ENCODE measurements around the gene FXYD5.
"Not testable (repeated sequence)": the region's sequence is repeated elsewhere in the genome, so short reads cannot be mapped to it uniquely, and the experiment has no call there.

The FXYD5 gene

DNA sequence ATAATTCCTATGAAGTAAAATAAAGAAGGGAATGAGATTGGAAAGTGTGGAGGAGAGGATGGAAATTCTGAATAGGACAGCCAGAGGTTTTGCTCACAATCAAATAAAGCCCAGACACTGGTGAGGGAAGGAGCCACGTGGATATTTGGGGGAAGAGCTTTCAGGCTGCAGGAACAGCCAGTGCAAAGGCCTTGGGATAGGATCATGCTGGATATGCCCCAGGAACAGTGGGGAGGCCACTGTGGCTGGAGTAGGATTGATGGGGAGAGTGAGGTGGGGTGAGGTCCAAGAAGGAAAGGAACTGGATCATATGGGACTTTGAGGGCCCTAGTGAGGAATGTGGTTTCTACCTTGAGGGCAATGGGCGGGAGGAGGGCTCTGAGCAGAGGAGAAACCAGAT lies 4.1 kb upstream of the FXYD5 start:
- TF ChIP-seq POLR2AphosphoS5 (IDR thresholded peaks at IDR 0.05; ENCODE audit: low read depth, low read length) (no peak), POU2F2 (IDR thresholded peaks at IDR 0.05; ENCODE audit: low read depth, low read length) (no peak), TAF1 (IDR thresholded peaks at IDR 0.05; ENCODE audit: low read depth, low read length) (no peak), POLR2A (IDR thresholded peaks at IDR 0.05; ENCODE audit: low read depth, low read length) (no peak), SPI1 (IDR thresholded peaks at IDR 0.05; ENCODE audit: low read depth, low read length) (no peak), PAX5 (IDR thresholded peaks at IDR 0.05; ENCODE audit: insufficient read depth, low read length, severe bottlenecking) (no peak)
- DNase-seq (ENCODE audit: insufficient read length, low spot score): no peak
- no peak for FAIRE-seq

DNA sequence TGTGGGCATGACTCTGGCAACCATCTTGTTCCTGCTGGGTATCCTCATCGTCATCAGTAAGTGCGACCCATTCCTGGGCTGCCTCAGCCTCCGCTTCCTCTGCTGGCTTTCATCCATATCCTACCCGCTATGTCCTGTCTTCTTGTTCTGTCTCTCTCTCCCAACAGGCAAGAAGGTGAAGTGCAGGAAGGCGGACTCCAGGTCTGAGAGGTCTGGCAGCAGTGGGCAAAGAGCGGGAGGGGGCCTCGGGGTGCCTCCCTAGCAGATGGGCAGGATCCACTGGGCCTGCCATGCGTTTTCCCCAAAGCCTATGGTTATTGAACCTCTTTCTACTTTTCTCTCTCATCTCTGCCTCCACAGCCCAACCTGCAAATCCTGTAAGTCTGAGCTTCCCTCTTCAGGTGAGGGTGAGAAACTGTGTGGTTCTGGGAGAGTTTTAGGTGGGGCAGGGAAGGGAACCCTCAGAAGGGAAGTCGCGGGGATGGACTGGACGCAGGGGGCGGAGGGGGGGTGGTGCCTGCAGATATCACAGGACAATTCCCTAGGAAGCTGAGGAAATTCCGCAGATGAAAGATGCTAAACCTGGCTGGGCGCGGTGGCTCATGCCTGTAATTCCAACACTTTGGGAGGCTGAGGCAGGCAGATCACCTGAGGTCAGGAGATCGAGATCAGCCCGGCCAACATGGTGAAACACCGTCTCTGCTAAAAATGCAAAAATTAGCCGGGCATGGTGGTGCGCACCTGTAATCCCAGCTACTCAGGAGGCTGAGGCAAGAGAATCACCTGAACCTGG lies 3.1 kb upstream of the FXYD5 start:
- DNase-seq (ENCODE audit: insufficient read length, low spot score) (no peak), FAIRE-seq (no peak)
- TF ChIP-seq POLR2A (IDR thresholded peaks at IDR 0.05; ENCODE audit: low read depth, low read length) (no peak), POLR2AphosphoS5 (IDR thresholded peaks at IDR 0.05; ENCODE audit: low read depth, low read length) (no peak), TAF1 (IDR thresholded peaks at IDR 0.05; ENCODE audit: low read depth, low read length) (no peak), SPI1 (IDR thresholded peaks at IDR 0.05; ENCODE audit: low read depth, low read length) (no peak)

DNA sequence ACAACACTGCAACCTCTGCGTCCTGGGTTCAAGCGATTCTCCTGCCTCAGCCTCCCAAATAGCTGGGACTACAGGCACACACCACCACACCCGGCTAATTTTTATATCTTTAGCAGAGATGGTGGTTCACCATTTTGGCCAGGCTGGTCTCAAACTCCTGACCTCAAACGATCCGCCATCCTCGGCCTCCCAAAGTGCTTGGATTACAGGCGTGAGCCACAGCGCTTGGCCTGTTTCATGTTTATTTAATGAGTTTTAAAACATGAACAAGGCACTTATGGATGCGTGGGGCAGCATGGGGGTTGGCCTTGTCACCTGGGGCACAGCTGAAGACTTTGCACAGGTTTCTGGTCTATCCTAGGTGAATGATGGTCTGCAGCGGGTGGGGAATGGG lies 1.4 kb upstream of the FXYD5 start:
- FAIRE-seq; DNase-seq (ENCODE audit: insufficient read length, low spot score): not testable (repeated sequence)

DNA sequence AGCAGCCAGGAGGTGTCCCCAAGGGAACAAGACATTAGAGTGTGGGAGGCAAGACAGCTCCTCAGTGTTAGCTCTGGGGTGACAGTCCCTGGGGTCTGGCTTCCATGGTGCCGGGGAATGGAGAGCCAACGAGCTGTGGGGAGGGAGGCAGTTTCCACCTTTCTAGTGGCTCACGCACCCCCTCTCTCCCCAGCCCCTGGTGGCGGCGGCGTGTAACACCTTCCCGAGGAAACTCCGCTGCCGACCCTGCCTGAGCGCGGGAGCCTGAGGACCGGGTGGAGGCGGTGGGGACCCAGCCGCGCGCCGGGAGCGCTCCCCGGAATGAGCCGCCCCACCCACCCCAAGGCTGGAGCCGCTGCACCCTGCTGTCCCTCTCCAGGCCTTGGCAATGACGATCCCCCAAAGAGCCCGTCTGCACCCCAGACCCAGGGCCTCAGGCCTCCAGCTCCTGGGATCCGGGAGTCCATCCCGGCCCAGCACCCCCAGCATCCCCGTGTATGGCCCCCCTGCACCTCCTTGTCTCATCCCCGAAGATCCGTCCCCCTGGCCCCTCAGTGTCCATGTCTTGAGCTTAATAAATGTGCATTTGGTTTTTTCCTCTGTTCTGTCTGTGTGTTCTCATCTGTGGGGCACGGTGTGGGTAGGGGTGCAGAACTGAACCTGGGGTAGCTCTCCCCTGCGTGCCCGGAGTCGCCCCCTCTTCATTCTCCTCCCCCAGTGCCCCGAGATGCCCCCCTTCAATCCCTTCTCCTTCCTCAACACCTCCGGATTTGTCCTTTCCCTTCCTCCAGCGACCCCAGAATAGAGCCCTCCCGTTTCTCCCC lies 622 bp upstream of the FXYD5 start:
- DNase-seq (ENCODE audit: insufficient read length, low spot score) (peak; percentile 80), FAIRE-seq (peak; percentile 91)
- TF ChIP-seq POU2F2 (IDR thresholded peaks at IDR 0.05; ENCODE audit: low read depth, low read length) (no peak), TAF1 (IDR thresholded peaks at IDR 0.05; ENCODE audit: low read depth, low read length) (no peak), PAX5 (IDR thresholded peaks at IDR 0.05; ENCODE audit: insufficient read depth, low read length, severe bottlenecking) (no peak), SPI1 (IDR thresholded peaks at IDR 0.05; ENCODE audit: low read depth, low read length) (no peak), POLR2A (IDR thresholded peaks at IDR 0.05; ENCODE audit: low read depth, low read length) (no peak)

DNA sequence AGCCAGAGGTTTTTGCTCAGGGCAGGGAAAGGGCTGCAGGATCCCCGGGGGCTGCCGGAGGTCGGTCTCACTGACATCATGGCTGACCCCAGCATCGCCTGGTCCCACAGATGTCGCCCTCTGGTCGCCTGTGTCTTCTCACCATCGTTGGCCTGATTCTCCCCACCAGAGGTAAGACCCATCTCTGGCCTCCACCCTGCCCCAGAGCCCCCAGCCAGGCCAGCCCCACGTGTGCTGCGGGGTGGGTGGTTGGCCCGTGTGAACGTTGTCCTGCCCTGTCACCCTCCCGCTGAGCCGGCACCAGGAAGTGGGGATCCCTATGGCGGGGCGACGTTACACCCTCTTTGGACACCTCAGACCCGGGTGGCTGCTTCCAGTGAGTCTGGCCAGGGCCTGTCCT lies 906 bp downstream of the FXYD5 start:
- FAIRE-seq (peak; percentile 89), DNase-seq (ENCODE audit: insufficient read length, low spot score) (no peak)
- no peak for TF ChIP-seq SPI1 (IDR thresholded peaks at IDR 0.05; ENCODE audit: low read depth, low read length)
- no peak for TF ChIP-seq TAF1 (IDR thresholded peaks at IDR 0.05; ENCODE audit: low read depth, low read length)
- TF ChIP-seq POLR2AphosphoS5 (IDR thresholded peaks at IDR 0.05; ENCODE audit: low read depth, low read length): no peak
- no peak for TF ChIP-seq PAX5 (IDR thresholded peaks at IDR 0.05; ENCODE audit: insufficient read depth, low read length, severe bottlenecking)
- no peak for TF ChIP-seq POLR2A (IDR thresholded peaks at IDR 0.05; ENCODE audit: low read depth, low read length)
- TF ChIP-seq POU2F2 (IDR thresholded peaks at IDR 0.05; ENCODE audit: low read depth, low read length): no peak

DNA sequence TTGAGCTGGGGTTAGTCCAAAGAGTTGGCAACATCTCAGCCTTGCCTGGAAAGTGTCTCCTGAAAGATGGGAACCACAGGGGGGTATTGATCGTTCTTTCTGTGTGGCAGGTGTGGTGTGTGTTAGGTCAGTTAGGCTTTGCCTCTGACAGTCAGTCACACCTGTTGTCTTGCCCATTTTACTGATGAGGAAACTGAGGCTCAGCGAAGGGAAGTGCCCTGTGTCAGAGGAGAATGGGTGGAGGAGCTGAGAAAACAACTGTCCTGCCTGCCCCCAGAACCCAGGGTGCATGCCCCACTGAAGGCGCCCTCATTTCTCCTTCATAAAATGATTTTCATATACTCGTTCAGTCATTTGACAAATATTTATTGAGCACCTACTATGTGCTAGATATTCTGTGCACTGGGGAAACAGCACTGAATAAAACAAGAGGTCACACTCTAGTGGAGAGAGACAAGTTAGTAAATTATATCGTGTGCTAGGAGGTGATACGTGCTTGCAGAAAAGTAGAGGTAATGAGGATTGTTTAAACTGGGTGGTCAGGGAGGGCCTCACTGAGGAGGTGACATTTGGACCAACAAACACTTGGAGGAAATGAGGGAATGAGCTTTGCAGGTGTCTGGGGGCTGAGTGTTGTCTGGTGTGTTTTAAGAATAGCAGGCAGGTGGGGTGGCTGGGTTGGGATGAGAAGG lies 1.6 kb downstream of the FXYD5 start:
- DNase-seq (ENCODE audit: insufficient read length, low spot score): no peak
- peak; percentile 40 for FAIRE-seq
- TF ChIP-seq POU2F2 (IDR thresholded peaks at IDR 0.05; ENCODE audit: low read depth, low read length): no peak
- no peak for TF ChIP-seq PAX5 (IDR thresholded peaks at IDR 0.05; ENCODE audit: insufficient read depth, low read length, severe bottlenecking)

DNA sequence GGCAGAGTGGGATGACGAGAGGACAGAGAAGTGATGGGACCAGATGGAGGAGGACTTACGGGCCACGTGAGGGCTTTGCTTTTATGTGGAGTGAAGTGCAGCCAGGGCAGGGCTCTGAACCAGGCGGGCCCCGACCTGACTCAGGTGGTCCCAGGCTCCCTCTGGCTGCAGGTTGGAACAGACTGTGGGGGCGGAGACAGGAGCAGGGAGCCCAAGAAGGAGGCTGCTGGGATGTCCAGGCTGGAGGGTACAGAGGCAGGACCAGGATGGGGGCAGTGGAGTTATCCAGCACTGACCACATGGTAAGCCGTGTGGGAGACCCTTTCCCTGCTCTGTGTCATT lies 2.1 kb downstream of the FXYD5 start:
- DNase-seq (ENCODE audit: insufficient read length, low spot score) (no peak), FAIRE-seq (no peak)
- TF ChIP-seq POU2F2 (IDR thresholded peaks at IDR 0.05; ENCODE audit: low read depth, low read length): no peak
- TF ChIP-seq SPI1 (IDR thresholded peaks at IDR 0.05; ENCODE audit: low read depth, low read length): no peak
- no peak for TF ChIP-seq TAF1 (IDR thresholded peaks at IDR 0.05; ENCODE audit: low read depth, low read length)
- TF ChIP-seq PAX5 (IDR thresholded peaks at IDR 0.05; ENCODE audit: insufficient read depth, low read length, severe bottlenecking): no peak
- no peak for TF ChIP-seq POLR2AphosphoS5 (IDR thresholded peaks at IDR 0.05; ENCODE audit: low read depth, low read length)
- no peak for TF ChIP-seq POLR2A (IDR thresholded peaks at IDR 0.05; ENCODE audit: low read depth, low read length)

DNA sequence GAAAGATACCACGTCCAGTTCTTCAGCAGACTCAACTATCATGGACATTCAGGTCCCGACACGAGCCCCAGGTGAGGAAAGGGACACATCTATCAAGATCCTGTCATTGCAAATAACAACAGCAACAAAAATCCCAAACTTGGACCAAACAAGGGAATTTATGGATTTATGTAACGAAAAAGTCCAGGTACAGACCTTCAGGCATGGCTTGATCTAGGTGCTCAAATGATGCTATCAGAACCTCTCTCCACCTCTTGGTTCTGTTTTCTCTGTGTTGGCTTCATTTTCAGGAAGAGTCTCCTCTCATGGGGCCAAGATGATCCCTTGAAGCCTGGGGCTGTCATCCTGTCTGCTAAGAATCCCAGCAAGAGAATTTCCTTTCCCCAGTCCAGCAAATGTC lies 2.9 kb downstream of the FXYD5 start:
- DNase-seq (ENCODE audit: insufficient read length, low spot score) (no peak), FAIRE-seq (no peak)
- TF ChIP-seq SPI1 (IDR thresholded peaks at IDR 0.05; ENCODE audit: low read depth, low read length) (no peak), POU2F2 (IDR thresholded peaks at IDR 0.05; ENCODE audit: low read depth, low read length) (no peak), PAX5 (IDR thresholded peaks at IDR 0.05; ENCODE audit: insufficient read depth, low read length, severe bottlenecking) (no peak), TAF1 (IDR thresholded peaks at IDR 0.05; ENCODE audit: low read depth, low read length) (no peak), POLR2A (IDR thresholded peaks at IDR 0.05; ENCODE audit: low read depth, low read length) (no peak), POLR2AphosphoS5 (IDR thresholded peaks at IDR 0.05; ENCODE audit: low read depth, low read length) (no peak)

DNA sequence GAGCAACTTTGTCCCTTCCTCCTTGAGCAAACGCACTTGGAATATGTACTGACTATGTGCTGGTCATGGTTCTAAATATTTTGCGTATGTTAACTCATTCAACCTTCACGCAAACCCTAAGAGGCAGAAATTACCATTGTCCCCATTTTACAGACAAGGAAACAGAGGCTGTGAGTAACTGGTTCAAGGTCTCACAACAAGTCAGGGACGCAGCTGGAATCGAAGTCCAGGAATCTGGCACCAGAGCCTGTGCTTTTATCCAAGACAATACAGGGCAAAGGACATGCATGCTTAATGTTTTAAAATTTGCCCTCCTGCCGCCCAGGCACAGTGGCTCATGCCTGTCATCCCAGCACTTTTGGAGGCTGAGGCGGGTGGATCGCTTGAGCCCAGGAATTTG lies 5.1 kb downstream of the FXYD5 start:
- TF ChIP-seq PAX5 (IDR thresholded peaks at IDR 0.05; ENCODE audit: insufficient read depth, low read length, severe bottlenecking): no peak
- TF ChIP-seq SPI1 (IDR thresholded peaks at IDR 0.05; ENCODE audit: low read depth, low read length): no peak
- TF ChIP-seq TAF1 (IDR thresholded peaks at IDR 0.05; ENCODE audit: low read depth, low read length): no peak
- no peak for TF ChIP-seq POLR2A (IDR thresholded peaks at IDR 0.05; ENCODE audit: low read depth, low read length)
- TF ChIP-seq POU2F2 (IDR thresholded peaks at IDR 0.05; ENCODE audit: low read depth, low read length): no peak
- no peak for TF ChIP-seq POLR2AphosphoS5 (IDR thresholded peaks at IDR 0.05; ENCODE audit: low read depth, low read length)
- FAIRE-seq: no peak
- DNase-seq (ENCODE audit: insufficient read length, low spot score): no peak
